HG02610 (cell line): ENCODE data around the gene PDSS2.
A peak's percentile ranks its signal among the peaks of the same experiment; 100 is the strongest.

ENCODE experiments used
- ATAC-seq: cut with Tn5 transposase; IDR thresholded peaks from one replicate; pipeline ENCODE4 v1.9.1; 2021; ENCODE audit warnings: mild to moderate bottlenecking, moderate library complexity; ENCODE audit not compliant: unreplicated experiment

Gene PDSS2

DNA sequence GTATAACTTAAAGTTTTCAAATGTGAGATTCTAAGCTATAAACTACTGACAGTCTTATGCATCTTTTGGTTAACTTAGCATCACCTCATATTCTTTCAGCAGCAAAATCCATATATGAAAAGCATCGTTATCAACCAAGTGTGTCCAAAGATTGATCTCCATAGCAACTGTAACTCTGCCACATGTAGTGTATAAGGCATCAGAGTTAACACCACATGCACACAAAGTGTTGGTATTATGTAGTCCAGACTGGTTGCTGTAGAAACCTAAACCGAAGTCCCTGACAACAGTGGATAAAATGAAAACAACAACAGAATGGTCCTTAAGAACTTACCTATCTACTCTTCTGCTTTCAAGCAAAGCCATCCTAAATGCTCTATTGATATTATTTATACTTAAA lies 39.6 kb downstream of the PDSS2 start:
- ATAC-seq = no peak

DNA sequence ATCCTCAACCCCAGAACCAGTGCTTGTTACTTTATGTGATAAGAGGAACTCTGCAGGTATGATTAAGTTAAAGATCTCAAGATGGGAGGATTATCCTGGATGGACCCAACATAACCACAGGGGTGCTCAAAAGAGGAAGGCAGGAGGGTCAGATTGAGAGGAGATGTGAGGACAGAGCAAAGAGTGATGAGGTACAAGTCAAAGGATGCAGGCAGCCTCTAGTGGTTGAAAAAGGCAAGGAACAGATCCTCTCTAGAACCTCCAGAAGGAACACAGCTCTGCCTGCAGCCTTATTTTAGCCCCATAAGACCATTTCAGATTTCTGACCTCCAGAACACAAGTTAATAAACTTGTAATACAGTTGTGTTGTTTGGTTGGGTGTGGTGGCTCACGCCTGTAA lies 41.2 kb downstream of the PDSS2 start:
- ATAC-seq = peak; percentile 60

DNA sequence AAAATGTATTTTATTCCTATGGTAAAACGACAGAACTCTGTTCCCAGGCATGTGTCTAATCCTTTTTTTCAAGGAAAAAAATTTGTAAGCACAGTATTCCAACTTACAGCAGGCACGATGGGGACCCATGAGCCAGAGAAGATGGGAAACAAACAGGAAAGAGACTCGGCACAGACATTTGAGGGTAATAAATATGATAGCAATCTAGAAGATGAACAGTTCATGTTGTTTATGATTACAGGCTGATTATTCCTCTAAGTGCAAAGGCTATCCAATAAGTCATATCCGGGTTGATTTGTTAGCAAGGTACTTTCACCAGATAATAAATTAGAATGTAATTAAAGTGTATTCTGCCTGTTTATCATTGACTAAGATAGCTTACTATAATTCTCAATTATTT lies 43.2 kb downstream of the PDSS2 start:
- no peak for ATAC-seq

DNA sequence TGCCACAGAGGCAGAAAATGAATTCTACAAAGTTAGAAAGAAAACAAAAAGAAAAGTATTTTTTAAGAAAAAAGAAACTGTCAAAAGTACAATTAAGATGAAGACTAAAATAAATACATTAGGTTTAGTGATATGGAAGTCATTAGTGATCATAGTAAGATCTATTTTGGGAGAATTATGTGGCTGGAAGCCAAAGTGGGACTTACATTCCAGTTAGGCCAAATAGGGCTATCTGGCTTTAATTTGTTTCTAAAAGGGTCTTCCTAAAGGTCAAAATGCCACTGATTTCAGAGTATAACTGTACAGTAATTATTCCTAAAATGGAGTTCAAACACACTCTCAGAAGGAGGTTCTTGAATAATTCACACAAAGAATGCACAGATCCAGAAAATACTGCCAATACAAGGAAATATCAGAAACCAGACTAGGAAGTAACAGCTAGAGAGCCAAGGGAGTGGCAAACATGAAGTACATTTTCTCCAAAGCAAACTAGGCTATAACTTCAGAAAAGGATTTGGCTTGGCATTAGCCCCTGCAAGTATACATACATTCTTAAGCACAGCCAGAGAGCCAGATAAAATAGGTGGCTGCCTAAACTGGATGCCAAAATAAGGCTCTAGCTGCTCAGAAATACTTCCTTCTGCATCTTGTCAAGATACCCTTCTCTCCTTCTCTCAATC lies 45.3 kb downstream of the PDSS2 start:
- no peak for ATAC-seq

DNA sequence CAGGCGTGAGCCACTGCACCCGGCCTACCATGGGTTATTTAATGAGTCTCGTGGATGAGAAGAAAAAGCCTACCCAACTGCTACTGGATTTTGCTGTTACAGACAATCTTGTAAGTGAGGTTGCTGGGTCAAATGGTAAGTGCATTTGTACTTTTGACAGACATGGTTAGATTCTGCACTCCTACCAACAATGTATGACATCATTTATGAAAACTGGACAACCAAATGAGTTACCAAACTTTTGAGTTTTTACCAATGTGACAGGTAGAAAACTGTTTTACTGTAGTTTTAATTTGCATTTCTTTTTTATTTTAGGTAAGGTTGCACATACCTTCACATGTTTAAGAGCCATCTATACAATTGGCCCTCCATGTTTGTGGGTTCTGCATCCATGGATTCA lies 48.2 kb downstream of the PDSS2 start:
- no peak for ATAC-seq

DNA sequence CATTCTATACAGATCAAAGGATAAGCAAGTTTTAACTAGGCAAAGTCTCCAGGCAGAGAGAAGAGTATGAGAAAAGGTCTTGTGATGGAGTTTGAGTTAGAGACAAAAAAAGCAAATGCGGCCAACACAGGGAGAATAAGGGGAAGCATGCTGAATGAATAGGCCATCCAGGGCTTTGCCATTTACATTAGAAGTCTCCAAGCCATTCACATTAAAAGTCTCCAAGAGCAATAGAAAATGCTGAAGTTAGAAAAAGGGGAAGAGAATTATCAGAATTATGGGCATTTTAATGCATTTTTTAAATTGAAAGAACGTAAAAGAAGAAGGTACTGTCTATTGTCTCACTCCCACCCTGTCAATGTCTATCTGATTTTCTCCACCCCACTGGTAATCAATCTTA lies 49.4 kb downstream of the PDSS2 start:
- no peak for ATAC-seq

DNA sequence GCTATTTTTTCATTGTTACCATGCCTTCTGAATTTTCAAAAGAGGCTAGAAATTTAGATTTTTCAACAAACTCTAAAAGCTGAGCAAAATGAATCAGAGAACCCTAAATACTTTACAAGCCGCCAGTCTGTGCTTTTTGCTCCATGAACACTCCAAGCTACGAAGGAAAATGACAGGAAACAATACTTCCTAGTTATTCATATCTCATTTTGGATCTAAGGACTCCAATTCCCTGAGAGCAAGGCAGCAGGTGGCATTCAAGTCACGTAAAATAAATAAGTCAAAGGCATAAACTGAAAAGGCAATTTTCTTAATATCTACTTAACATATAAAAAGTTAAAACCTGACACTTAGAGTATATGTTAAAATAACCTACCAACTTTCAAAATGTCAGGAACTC lies 50.6 kb downstream of the PDSS2 start:
- no peak for ATAC-seq

DNA sequence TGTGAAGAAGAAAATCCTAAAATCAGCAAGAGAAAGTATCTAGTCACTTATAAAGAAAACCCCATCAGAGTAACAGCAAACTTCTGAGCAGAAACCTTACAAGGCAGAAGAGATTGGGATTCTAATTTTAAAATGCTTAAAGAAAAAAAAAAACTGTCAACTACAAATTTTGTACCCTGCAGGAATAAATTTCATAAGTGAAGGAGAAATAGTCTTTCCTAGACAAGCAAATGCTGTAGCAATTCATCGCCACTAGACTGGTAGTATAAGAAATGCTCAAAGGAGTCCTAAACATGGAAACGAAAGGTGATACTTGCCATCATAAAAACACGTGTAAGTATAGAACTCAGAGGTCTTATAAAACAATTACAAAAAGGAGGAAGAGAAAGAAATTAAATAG lies 54.4 kb downstream of the PDSS2 start:
- ATAC-seq = no peak

DNA sequence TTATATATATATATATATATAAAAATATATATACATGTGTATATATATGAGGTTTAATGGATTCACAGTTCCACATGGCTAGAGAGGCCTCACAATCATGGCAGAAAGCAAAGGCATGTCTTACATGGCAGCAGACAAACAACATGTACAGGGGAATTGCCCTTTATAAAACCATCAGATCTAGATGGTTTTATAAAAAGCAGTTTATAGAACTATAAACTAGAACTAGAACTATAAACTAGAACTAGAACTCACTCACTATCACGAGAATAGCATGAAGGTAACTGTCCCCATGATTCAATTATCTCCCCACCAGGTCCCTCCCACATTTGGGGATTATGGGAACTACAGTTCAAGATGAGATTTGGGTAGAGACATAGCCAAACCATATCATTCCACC lies 56.8 kb downstream of the PDSS2 start:
- no peak for ATAC-seq

DNA sequence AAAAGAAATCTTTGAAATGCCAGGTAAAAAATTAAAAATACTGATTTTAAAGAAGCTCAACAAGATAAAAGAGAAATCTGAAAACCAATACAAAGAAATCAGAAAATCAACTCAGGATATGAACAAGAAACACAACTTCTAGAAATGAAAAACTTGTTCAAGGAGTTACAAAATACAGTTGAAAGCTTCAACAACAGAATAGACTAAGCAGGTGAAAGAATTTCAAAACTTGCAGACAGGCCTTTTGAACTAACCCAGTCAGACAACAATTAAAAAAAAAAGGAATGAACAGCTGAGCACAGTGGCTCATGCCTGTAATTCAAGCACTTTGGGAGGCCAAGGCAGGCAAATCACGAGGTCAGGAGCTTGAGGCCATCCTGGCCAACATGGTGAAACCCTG lies 57.8 kb downstream of the PDSS2 start:
- ATAC-seq = no peak

DNA sequence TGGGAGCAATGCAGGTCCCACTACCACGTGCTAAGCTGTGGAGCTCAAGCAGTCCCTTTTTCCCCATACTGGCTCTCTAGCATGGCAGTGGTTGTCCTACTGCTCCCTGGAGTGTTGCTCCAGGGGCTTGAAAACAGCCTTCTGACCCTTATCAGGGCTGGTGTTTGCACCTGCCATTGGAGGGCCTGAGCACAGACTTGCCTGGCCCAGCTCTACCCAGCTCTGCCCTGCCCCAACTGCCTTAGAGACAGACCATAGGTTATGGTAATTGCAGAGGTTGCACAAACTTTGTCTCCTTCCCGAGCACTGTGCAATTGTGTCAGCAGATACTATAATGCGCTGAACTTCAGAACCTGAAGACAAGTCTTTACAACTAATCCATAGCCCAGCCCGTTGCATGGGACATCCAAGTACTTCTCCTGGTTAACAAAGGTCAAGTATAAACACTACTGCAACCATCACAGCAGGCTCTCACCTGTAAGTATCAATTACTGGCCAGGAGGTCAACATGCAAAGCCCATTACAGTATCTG lies 58.7 kb downstream of the PDSS2 start:
- no peak for ATAC-seq

DNA sequence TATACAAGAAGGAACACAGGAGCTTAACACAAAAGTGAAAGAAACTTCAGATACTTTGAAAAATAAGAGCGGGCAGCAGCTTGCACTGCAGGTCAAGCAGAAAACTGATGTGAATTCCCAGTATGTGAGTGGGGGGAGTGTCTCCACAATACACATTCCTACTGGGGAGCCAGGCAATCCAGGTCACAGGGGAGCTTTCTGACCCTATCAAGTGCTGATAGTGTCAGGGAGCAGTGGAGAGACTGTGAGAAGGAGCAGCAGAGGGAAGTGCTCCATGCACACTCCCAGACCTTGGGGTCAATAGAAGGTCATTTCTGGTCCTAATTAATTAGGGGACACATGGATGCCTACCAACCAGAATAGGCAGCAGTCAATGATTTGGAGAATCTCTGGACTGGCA lies 59.4 kb downstream of the PDSS2 start:
- no peak for ATAC-seq

DNA sequence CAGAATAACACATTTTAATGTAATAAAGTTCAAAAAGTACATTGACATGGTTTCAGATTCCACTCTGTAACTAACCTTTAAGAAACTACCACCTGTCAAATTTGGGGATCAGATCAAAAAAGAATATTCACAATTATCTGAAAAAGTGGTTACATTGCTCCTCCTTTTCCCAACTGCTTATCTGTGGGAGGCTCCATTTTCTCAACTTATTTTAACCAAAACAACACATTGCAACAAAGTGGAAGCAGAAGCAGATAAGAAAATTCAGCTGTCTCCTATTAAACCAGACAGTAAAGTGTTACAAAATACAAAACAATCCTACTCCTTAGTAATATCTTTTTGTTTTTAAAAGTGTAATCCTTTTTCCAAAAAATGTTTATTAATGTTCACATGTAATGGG lies 61.4 kb downstream of the PDSS2 start:
- ATAC-seq = no peak

DNA sequence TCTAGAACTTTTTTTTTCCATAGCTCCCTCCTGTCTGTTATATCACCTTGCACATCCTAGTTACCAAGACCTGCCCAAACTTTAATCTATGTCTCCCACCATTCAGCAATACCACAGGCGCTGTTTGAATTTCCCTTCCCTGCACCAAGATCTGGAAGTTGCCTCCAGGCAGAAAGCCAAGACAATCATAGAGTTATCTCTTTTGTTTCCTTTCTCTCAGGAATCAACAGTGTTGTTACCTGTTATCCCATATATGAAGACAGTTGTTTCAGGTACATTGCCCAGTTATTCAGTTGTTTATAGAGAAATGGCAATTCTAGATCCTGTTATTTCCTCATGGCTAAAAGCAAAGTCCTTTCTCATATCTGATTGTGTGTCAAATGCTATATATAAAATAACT lies 63.2 kb downstream of the PDSS2 start:
- no peak for ATAC-seq

DNA sequence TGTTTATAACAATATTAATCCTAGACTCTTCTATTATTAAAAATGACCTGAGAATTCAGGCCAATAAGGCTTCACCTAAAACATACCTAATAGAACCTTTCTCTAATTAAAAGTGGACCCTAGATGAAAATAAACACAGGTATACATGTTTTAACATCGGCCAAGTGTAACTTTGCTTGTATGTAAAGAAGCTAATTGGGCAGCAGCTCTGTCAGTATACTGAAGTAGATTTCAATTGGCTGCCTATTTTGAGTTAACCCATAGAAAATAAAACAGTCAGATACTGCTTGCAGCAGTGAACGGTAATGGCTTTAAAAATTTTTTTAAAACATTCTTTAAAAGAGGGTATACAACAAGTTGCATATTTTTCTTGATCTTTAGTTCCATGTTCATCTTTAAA lies 67.3 kb downstream of the PDSS2 start:
- ATAC-seq = no peak

DNA sequence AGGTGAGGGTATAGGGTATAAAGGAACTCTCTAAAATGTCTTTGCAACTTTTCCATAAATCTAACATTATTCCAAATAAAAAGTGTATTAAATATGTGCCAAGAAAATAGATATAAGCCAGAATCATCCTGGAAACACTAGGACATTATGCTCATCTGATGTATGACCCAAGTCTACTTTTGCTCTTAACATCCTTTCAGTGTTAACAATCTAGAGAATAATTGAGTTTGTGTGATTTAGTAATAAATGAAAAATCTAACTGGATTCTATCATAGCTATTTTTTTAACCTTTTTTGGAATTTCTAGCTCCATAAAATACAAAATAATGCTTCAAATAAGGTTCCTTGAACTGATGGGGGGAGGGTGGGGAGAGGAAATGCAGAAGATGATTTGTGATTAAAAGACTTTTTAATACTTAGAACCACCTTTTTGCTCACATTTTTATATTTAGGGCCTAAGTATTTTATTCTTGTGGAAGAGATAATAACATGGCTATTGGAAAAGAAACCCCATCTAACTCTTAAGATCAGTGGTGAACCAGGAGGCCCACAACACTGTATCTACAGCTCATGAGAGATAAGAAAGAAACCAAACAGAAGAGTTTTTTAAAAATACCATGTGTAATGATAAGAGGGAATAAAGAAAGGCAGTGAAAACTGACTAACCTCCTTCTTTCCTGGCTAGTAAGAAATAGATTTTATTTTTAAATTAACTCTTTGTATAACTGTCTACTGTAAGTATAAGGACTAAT lies 68.5 kb downstream of the PDSS2 start:
- no peak for ATAC-seq

DNA sequence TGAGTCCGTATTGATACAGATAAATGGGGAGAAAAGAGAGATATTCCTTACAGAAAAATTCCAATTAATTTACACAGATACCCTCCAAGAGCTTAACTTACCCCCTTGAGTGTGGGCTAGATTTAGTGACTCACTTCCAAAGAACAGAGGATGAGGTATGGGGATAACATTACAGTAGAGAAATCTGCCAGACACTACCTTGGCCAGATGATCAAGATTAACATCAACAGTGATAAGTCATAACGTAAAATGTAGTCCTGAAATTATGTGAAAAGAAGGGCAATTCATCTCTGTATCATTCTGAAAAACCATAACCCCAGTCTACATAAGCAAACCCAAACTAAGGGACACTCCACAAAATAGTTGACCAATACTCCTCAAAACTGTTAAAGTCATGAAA lies 69.3 kb downstream of the PDSS2 start:
- no peak for ATAC-seq

DNA sequence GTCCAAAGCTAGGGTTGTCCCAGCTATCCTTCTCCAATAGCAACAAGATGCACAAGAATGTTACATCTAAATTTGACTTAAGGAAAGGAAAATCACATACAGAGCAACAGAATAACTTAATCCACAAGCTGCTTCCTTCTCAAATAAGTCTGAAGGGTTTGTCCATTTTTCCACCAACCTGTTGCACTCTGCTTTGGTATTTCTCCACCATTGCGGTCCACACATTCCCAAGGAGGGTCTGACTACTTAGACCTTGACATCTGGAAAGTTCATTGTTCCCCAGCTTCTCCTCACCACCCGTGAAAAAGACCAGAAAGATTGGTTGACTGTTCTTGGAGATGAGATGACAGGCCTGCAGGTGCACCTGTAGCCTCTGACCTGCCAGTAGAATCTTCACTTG lies 72.5 kb downstream of the PDSS2 start:
- no peak for ATAC-seq

DNA sequence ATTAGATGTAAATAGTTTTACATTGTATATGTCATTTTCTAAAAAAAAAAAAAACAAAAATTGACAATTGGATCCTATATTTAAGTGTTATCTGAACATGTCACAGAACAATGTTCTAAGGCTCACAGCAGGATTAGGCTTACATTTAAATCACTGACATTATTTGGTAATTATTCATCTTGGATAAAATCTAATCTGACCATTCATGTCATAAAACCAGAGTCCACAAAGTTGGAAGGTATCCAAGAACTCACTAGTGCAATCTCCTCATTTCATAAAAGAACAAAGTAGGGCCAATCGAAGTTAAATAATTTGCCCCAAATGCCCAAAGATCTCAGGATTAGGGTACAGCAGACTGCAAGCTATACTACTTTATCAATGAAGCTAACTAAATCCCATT lies 73.0 kb downstream of the PDSS2 start:
- no peak for ATAC-seq

DNA sequence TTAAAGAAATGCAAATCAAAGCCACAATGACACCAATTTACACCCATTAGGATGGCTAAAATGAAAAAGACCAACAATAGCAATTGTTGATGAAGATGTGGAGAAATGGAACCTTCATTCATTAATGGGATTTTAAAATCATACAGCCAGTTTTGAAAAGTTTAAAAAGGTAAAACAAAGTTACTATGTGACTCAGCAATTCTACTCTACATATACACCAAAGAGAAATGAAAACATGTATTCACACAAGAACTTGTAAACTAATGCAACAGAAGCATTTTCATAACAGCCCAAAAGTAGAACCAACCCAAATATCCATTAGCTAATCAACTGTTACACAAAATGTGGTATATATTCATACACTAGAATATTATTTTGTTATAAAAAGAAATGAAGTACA lies 75.7 kb downstream of the PDSS2 start:
- no peak for ATAC-seq

DNA sequence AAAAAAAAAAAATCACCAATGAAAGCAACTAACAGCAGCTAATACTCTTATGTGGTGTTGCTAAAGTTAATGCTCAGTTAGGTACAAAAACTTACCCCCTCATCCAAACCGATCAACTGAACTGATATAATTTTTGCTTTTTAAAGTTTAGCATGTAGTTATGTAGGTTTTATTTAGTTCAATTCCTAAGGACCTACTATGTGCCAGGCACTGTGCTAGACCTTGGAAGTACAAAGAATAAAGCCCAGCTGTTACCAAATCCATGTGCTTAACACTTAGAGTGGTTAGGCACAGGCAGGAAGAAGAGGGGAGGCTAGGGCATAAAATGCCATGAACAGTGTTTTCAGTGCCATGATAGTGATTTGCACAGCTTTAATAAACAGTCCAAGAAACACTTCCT lies 85.1 kb downstream of the PDSS2 start:
- no peak for ATAC-seq

DNA sequence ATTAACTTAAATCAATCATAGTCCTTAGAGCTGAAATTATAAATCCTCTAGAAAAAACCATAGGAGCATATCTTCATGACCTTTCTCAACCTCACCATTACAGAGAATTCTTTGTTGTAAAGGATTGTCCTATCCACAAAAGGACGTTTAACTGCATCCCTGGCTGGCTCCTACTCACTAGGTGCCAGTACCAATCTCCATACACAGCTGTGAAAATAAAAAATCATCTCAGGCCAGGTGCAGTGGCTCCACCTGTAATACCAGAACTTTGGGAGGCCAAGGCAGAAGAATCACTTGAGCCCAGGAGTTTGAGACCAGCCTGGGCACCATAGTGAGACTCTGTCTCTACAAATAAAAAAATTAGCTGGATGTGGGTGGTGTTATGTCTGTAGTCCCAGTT lies 89.9 kb downstream of the PDSS2 start:
- no peak for ATAC-seq

DNA sequence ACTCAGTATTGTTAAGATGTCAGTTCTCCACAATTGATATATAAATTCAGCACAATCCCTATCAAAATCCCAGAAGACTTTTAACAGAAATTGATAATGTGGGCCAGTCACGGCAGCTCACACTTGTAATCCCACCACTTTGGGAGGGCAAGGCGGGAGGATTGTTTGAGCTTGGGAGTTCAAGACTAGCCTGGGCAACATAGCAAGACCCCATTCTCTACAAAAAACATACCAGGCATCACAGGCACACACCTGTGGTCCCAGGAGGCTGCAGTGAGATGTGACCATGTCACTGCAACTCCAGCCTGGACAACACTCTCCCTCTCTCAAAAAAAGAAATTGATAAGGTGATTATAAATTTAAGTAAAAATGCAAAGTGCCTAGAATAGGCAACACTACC lies 90.9 kb downstream of the PDSS2 start:
- no peak for ATAC-seq
